H9 (cell line): ENCODE data around the gene FAM219B. TPM values are rescaled to one million over a fixed set of nuclear protein-coding genes. Genes with fewer than 3 reads are reported as not detected.

Experiments
- DNase-seq: peaks from one replicate; pipeline ENCODE4 v3.0.0-alpha.2; 2017
- H2AFZ ChIP-seq: one replicate; pipeline ENCODE4 v1.6.1; 2013; ENCODE audit warnings: mild to moderate bottlenecking, low read length, control low read depth, moderate library complexity
- H2AK5ac ChIP-seq: 2 replicates; pipeline ENCODE4 v1.6.1; 2013; ENCODE audit warnings: low read length, control low read depth, mixed read lengths; ENCODE audit not compliant: insufficient read length
- H2BK120ac ChIP-seq: one replicate; pipeline ENCODE4 v1.6.1; 2013; ENCODE audit warnings: low read depth, mild to moderate bottlenecking, low read length, control low read depth, inconsistent platforms; ENCODE audit not compliant: poor library complexity, severe bottlenecking
- H2BK12ac ChIP-seq: 2 replicates; pipeline ENCODE4 v1.6.1; 2013; ENCODE audit warnings: low read length, control low read depth, mixed read lengths, low read depth; ENCODE audit not compliant: insufficient read length
- H2BK15ac ChIP-seq: 2 replicates; pipeline ENCODE4 v1.6.1; 2013; ENCODE audit warnings: low read depth, low read length, control low read depth
- H2BK20ac ChIP-seq: one replicate; pipeline ENCODE4 v1.6.1; 2013; ENCODE audit warnings: low read depth, mild to moderate bottlenecking, low read length, control low read depth, inconsistent platforms; ENCODE audit not compliant: poor library complexity, severe bottlenecking
- H2BK5ac ChIP-seq: 2 replicates; pipeline ENCODE4 v1.6.1; 2013; ENCODE audit warnings: low read length, control low read depth, mixed read lengths; ENCODE audit not compliant: insufficient read length
- H3K14ac ChIP-seq: 2 replicates; pipeline ENCODE4 v1.6.1; 2013; ENCODE audit warnings: low read length, control low read depth; ENCODE audit not compliant: insufficient read depth
- H3K18ac ChIP-seq: 2 replicates; pipeline ENCODE4 v1.6.1; 2013; ENCODE audit warnings: low read depth, mild to moderate bottlenecking, mixed read lengths, low read length, control low read depth; ENCODE audit not compliant: insufficient read length
- H3K23ac ChIP-seq: 2 replicates; pipeline ENCODE4 v1.6.1; 2013; ENCODE audit warnings: low read length, control low read depth, mixed read lengths, low read depth; ENCODE audit not compliant: insufficient read length
- H3K23me2 ChIP-seq: 2 replicates; pipeline ENCODE4 v1.6.1; 2013; ENCODE audit warnings: low read depth, mild to moderate bottlenecking, mixed read lengths, low read length, control low read depth; ENCODE audit not compliant: insufficient read length, poor library complexity, severe bottlenecking
- H3K27ac ChIP-seq: 2 replicates; pipeline ENCODE4 v1.5.1; 2013; ENCODE audit warnings: low read length, control low read depth, mixed read lengths, low read depth; ENCODE audit not compliant: insufficient read length
- H3K27me3 ChIP-seq: 2 replicates; pipeline ENCODE4 v1.6.1; 2013; ENCODE audit warnings: low read length, control low read depth, inconsistent platforms; ENCODE audit not compliant: insufficient read depth
- H3K4ac ChIP-seq: 2 replicates; pipeline ENCODE4 v1.6.1; 2013; ENCODE audit warnings: low read depth, mild to moderate bottlenecking, control low read depth, inconsistent platforms, low read length, moderate library complexity
- H3K4me1 ChIP-seq: 2 replicates; pipeline ENCODE4 v1.6.1; 2013; ENCODE audit warnings: low read length, control low read depth, inconsistent platforms; ENCODE audit not compliant: insufficient read depth
- H3K4me2 ChIP-seq: 2 replicates; pipeline ENCODE4 v1.6.1; 2013; ENCODE audit warnings: low read length, control low read depth, mixed read lengths; ENCODE audit not compliant: insufficient read length, insufficient read depth
- H3K56ac ChIP-seq: 2 replicates; pipeline ENCODE4 v1.6.1; 2013; ENCODE audit warnings: low read depth, mild to moderate bottlenecking, mixed read lengths, low read length, control low read depth; ENCODE audit not compliant: insufficient read length
- H3K79me1 ChIP-seq: 2 replicates; pipeline ENCODE4 v1.6.1; 2013; ENCODE audit warnings: low read depth, mild to moderate bottlenecking, moderate library complexity, low read length, control low read depth, inconsistent platforms; ENCODE audit not compliant: insufficient read depth, poor library complexity, severe bottlenecking
- H3K79me2 ChIP-seq: 2 replicates; pipeline ENCODE4 v1.6.1; 2013; ENCODE audit warnings: low read length, control low read depth, inconsistent platforms; ENCODE audit not compliant: insufficient read depth
- H3K9ac ChIP-seq: 2 replicates; pipeline ENCODE4 v1.6.1; 2013; ENCODE audit warnings: low read length, control low read depth, mixed read lengths; ENCODE audit not compliant: insufficient read length; ENCODE audit errors: extremely low read depth
- H3K9me3 ChIP-seq: one replicate; pipeline ENCODE4 v1.6.1; 2013; ENCODE audit warnings: low read depth, low read length, inconsistent platforms; ENCODE audit not compliant: control insufficient read depth
- H3T11ph ChIP-seq: one replicate; pipeline ENCODE4 v1.6.1; 2013; ENCODE audit warnings: mild to moderate bottlenecking, low read length, control low read depth, inconsistent platforms
- H4K20me1 ChIP-seq: one replicate; pipeline ENCODE4 v1.6.1; 2013; ENCODE audit not compliant: control insufficient read depth, insufficient read length, insufficient read depth
- H4K5ac ChIP-seq: 2 replicates; pipeline ENCODE4 v1.6.1; 2013; ENCODE audit warnings: low read depth, mild to moderate bottlenecking, mixed read lengths, low read length, control low read depth; ENCODE audit not compliant: insufficient read length
- H4K8ac ChIP-seq: replicated peaks from 2 replicates; pipeline ENCODE4 v1.6.1; 2013; ENCODE audit warnings: low read length, control low read depth, mixed read lengths, low read depth; ENCODE audit not compliant: insufficient read length
- H4K91ac ChIP-seq: 2 replicates; pipeline ENCODE4 v1.6.1; 2013; ENCODE audit warnings: low read depth, mild to moderate bottlenecking, moderate library complexity, mixed read lengths, low read length, control low read depth; ENCODE audit not compliant: insufficient read length
- H3K27ac Mint-ChIP-seq, 3 experiments: 2 replicates in 2 of 3; 3 replicates in 1 of 3; pipeline ENCODE4 v1.8.0; 2020 to 2021; ENCODE audit warnings: mixed read lengths in 3 of 3, mild to moderate bottlenecking in 1 of 3, moderate library complexity in 1 of 3
- H3K27me3 Mint-ChIP-seq: 2 replicates; pipeline ENCODE4 v1.8.0; 2021; ENCODE audit warnings: low read depth, mild to moderate bottlenecking, moderate library complexity, mixed read lengths
- H3K36me3 Mint-ChIP-seq, 3 experiments: 2 replicates in 2 of 3; 3 replicates in 1 of 3; pipeline ENCODE4 v1.8.0; 2020 to 2021; ENCODE audit warnings: low read depth in 3 of 3, mixed read lengths in 3 of 3; ENCODE audit not compliant: insufficient read depth in 1 of 3
- H3K4me1 Mint-ChIP-seq, 2 experiments: 2 replicates each; pipeline ENCODE4 v1.8.0; 2020; ENCODE audit warnings: mixed read lengths in 2 of 2
- H3K4me3 Mint-ChIP-seq, 2 experiments: 2 replicates in 1 of 2; 3 replicates in 1 of 2; pipeline ENCODE4 v1.8.0; 2020 to 2021; ENCODE audit warnings: mild to moderate bottlenecking in 2 of 2, mixed read lengths in 2 of 2, moderate library complexity in 1 of 2
- H3K9me3 Mint-ChIP-seq, 2 experiments: 2 replicates in 1 of 2; 3 replicates in 1 of 2; pipeline ENCODE4 v1.8.0; 2020; ENCODE audit warnings: mild to moderate bottlenecking in 2 of 2, mixed read lengths in 2 of 2, moderate library complexity in 1 of 2
- CTCF ChIP-seq: fragments of 200-600 bp; sonication (generic); conservative IDR thresholded peaks from 3 replicates; pipeline ENCODE4 v1.8.0; 2021; ENCODE audit warnings: antibody characterized with exemption, mild to moderate bottlenecking
- WGBS: extraction: QIAGEN DNeasy Blood & Tissue Kit; methylation state at CpG from one replicate; pipeline ENCODE4 v1.1.7; 2013; ENCODE audit warnings: missing lambda C conversion rate, low lambda C conversion rate, mixed read lengths; ENCODE audit not compliant: insufficient read length; ENCODE audit errors: extremely low coverage; 5-methylcytosine and 5-hydroxymethylcytosine counted together
- total RNA-seq: library from RNA; stranded (reverse); gene quantifications from 2 replicates; pipeline ENCODE4 v1.2.1, GENCODE V29; 2021

Gene FAM219B
- total RNA-seq, 1 experiment from 2014 or later = 60.3 TPM

DNA sequence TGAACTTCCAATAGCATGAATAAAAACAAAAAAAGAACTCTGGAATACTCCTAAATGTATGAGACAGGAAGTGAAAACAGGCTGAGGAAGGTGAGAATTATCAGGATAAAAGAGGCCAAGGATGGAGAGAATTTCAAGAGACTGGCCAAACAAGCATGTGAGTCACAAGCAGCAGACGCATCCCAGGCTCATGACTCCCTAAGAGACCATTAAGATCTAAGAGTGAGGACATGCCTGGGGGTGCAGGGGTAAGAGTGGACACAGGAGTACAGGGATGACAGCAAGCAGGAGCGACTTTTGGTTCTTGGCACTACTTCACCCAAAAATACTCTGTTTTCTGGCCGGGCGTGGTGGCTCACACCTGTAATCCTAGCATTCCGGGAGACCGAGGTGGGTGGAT lies 40.6 kb downstream of the FAM219B start:
- Histone ChIP-seq H2AK5ac (no peak overlapping the region), H4K8ac (no peak overlapping the region), H3K18ac (no peak overlapping the region), H3K4me1 (no peaks in the 10 kb centered on the region), H4K20me1 (peaks cover 3% of the 10 kb centered on the region), H2BK5ac (no peak overlapping the region), H3K56ac (no peak overlapping the region), H2AFZ (no peak overlapping the region), H3K23me2 (no peaks in the 10 kb centered on the region), H3K14ac (no peak overlapping the region; the same call in 1 of the 2 replicates), H2BK12ac (no peak overlapping the region), H3K9ac (no peak overlapping the region), H2BK120ac (no peak overlapping the region), H3K27ac (no peak overlapping the region), H2BK15ac (no peak overlapping the region), H3T11ph (no peak overlapping the region), H4K5ac (no peak overlapping the region), H3K4ac (no peak overlapping the region), H2BK20ac (no peak overlapping the region), H3K9me3 (no peaks in the 10 kb centered on the region), H3K4me2 (no peak overlapping the region), H4K91ac (no peak overlapping the region), H3K23ac (no peak overlapping the region), H3K27me3 (no peaks in the 10 kb centered on the region), H3K79me2 (peaks cover 16% of the 10 kb centered on the region; the same call in 1 of the 2 replicates), H3K79me1 (no peaks in the 10 kb centered on the region)
- DNase-seq = no peak
- H3K9me3 Mint-ChIP-seq = peaks cover 4% of the 10 kb centered on the region in 2 experiments; a peak in 3 of 5 replicates
- no peak overlapping the region for H3K4me3 Mint-ChIP-seq
- TF ChIP-seq CTCF = no peak
- no CpG with 5 or more reads among the region's 6 CpGs for WGBS
- H3K27me3 Mint-ChIP-seq = no peaks in the 10 kb centered on the region
- H3K36me3 Mint-ChIP-seq = peaks cover 8 to 26% (median 17%) of the 10 kb centered on the region in 3 experiments
- H3K4me1 Mint-ChIP-seq = peaks cover 4 to 11% of the 10 kb centered on the region in 2 experiments
- peak overlapping the region in 2 of 3 experiments; percentile 19 to 78; a peak in 4 of 7 replicates for H3K27ac Mint-ChIP-seq
